Activated CD8-positive, alpha-beta T cell treated with anti-CD3 and anti-CD28 coated beads for 36 hours (primary cell): ENCODE data around the gene CCDC110. TPM values are rescaled to one million over a fixed set of nuclear protein-coding genes. Genes with fewer than 3 reads are reported as not detected.

ENCODE experiments used
- ATAC-seq: fragments of 200-7000 bp; cut with Tn5 transposase; one replicate; pipeline ENCODE4 v1.10.0; 2021; ENCODE audit warnings: mild to moderate bottlenecking, moderate library complexity
- CTCF ChIA-PET: fragments of 350-600 bp; sonication (Branson Sonifier 250); formaldehyde crosslinking; loops from one replicate; lab custom pipeline; 2021; ENCODE audit warnings: antibody characterized with exemption; lab: Charles Lee
- POLR2A ChIA-PET: fragments of 350-600 bp; sonication (Branson Sonifier 250); formaldehyde crosslinking; loops from one replicate; lab custom pipeline; 2021; ENCODE audit warnings: antibody characterized with exemption; lab: Charles Lee
- DNase-seq: peaks from one replicate; pipeline ENCODE4 v3.0.0-alpha.2; 2020
- H3K27ac Mint-ChIP-seq: one replicate; pipeline ENCODE4 v1.8.0; 2021; ENCODE audit warnings: mild to moderate bottlenecking, mixed read lengths
- H3K27me3 Mint-ChIP-seq: one replicate; pipeline ENCODE4 v1.8.0; 2021; ENCODE audit warnings: mixed read lengths
- H3K36me3 Mint-ChIP-seq: one replicate; pipeline ENCODE4 v1.8.0; 2021; ENCODE audit warnings: low read depth, mixed read lengths
- H3K4me1 Mint-ChIP-seq: one replicate; pipeline ENCODE4 v1.8.0; 2021; ENCODE audit warnings: low read depth, mixed read lengths
- H3K4me3 Mint-ChIP-seq: one replicate; pipeline ENCODE4 v1.8.0; 2021; ENCODE audit warnings: mild to moderate bottlenecking, moderate library complexity, mixed read lengths
- H3K9me3 Mint-ChIP-seq: one replicate; pipeline ENCODE4 v1.8.0; 2021; ENCODE audit warnings: mixed read lengths
- intact Hi-C: fragments of 100-400 bp; cut with micrococcal nuclease; formaldehyde crosslinking; loops from one replicate; pipeline ENCODE4 v1.10.0; 2022
- total RNA-seq, 2 experiments: library from RNA; stranded (reverse); gene quantifications; one replicate each; pipeline ENCODE4 v1.2.3, GENCODE V29; 2021
- TF ChIP-seq, protein P1 (sequence below): fragments of 200-600 bp; IDR thresholded peaks from one replicate; pipeline ENCODE4 v1.8.0; 2022; ENCODE audit warnings: antibody characterized with exemption, mild to moderate bottlenecking

The CCDC110 gene
- total RNA-seq, 2 experiments from 2014 or later = 0.45 to 0.81 TPM

DNA sequence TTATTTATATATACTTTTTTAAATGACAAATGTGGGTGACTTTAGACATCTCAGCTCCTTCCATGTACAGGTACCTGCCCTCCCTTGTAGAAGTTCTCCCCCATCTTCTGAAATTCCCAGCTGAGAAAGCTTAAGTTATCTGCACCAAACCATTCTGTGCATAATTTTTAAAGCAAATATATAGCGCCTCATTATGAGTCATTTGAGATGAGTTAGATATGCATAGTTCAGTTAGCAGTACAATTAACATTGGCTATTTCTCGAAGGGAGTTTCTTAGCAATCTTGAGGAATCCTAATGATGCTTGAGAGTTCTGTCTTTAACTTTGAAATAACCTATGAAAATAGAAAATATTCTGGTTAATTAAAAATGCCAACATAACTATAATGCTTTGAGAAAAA, 26.3 kb downstream of the CCDC110 start:
- no peaks in the 10 kb centered on the region for H3K9me3 Mint-ChIP-seq
- intact Hi-C loops = no loop called here
- ChIA-PET CTCF (interaction anchor here (1.2 kb wide), 1 partner anchor 153 kb away, joined by 4 read pairs; no protein-coding TSS in a partner anchor), POLR2A (no interaction called here)
- H3K4me1 Mint-ChIP-seq = no peaks in the 10 kb centered on the region
- TF ChIP-seq, protein P1, sequence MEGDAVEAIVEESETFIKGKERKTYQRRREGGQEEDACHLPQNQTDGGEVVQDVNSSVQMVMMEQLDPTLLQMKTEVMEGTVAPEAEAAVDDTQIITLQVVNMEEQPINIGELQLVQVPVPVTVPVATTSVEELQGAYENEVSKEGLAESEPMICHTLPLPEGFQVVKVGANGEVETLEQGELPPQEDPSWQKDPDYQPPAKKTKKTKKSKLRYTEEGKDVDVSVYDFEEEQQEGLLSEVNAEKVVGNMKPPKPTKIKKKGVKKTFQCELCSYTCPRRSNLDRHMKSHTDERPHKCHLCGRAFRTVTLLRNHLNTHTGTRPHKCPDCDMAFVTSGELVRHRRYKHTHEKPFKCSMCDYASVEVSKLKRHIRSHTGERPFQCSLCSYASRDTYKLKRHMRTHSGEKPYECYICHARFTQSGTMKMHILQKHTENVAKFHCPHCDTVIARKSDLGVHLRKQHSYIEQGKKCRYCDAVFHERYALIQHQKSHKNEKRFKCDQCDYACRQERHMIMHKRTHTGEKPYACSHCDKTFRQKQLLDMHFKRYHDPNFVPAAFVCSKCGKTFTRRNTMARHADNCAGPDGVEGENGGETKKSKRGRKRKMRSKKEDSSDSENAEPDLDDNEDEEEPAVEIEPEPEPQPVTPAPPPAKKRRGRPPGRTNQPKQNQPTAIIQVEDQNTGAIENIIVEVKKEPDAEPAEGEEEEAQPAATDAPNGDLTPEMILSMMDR = no peak
- H3K36me3 Mint-ChIP-seq = no peaks in the 10 kb centered on the region
- H3K27me3 Mint-ChIP-seq = peaks cover 1% of the 10 kb centered on the region
- no peak for ATAC-seq
- DNase-seq = no peak
- no peak overlapping the region for H3K4me3 Mint-ChIP-seq
- no peak overlapping the region for H3K27ac Mint-ChIP-seq

DNA sequence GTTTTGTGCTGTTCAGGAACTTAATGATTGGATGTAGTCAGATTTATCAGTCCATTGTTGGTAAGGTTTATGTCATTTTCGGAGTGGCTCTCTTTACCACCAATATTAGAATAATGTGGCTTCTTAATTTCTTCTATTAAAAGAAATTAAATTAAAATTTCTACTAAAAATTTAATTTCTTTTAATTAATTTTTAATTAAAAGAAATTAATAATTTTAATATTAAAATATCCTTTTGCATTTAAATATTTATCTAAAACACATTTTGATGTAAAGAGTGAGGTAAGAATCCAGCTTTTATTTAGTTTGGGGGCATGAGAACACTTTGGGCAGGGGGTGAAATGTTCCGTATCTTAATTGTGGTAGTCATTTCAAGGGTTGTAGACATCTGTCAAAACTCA, 30.1 kb downstream of the CCDC110 start:
- CTCF ChIA-PET = no interaction called here
- no peak overlapping the region for H3K27ac Mint-ChIP-seq

DNA sequence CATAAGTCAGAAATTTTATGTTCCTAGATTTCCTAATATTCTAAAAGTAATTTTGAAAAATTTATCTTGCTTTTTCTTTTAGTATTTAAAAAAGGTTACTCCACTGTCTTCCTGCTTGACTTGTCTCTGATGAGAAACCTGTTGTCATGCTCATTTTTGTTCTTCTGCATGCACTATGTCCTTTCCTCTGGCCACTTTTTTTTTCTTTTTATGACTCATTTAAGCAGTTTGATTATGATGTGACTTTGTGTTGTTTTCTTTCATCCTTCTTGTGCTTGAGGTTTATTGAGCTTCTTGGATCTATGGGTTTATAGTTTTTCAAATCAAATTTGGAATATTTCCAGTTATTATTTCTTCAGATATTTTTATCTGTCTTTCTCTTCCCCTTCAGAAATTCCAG, 33.7 kb downstream of the CCDC110 start:
- no peak for DNase-seq
- Mint-ChIP-seq H3K36me3 (no peaks in the 10 kb centered on the region), H3K4me1 (no peaks in the 10 kb centered on the region), H3K27ac (no peak overlapping the region), H3K27me3 (peaks cover 1% of the 10 kb centered on the region), H3K9me3 (no peaks in the 10 kb centered on the region), H3K4me3 (no peak overlapping the region)
- CTCF ChIA-PET = no interaction called here
- ATAC-seq = no peak
- TF ChIP-seq, protein P1 = no peak
- intact Hi-C loops = no loop called here
- POLR2A ChIA-PET = no interaction called here

More for the DNA sequence above, 30.1 kb downstream of the CCDC110 start:
- TF ChIP-seq, protein P1 = no peak
- H3K4me1 Mint-ChIP-seq = no peaks in the 10 kb centered on the region
- DNase-seq (no peak), ATAC-seq (no peak)
- no peak overlapping the region for H3K4me3 Mint-ChIP-seq
- no peaks in the 10 kb centered on the region for H3K9me3 Mint-ChIP-seq
- POLR2A ChIA-PET = no interaction called here
- H3K27me3 Mint-ChIP-seq = peaks cover 1% of the 10 kb centered on the region
- intact Hi-C loops = no loop called here
- no peaks in the 10 kb centered on the region for H3K36me3 Mint-ChIP-seq

DNA sequence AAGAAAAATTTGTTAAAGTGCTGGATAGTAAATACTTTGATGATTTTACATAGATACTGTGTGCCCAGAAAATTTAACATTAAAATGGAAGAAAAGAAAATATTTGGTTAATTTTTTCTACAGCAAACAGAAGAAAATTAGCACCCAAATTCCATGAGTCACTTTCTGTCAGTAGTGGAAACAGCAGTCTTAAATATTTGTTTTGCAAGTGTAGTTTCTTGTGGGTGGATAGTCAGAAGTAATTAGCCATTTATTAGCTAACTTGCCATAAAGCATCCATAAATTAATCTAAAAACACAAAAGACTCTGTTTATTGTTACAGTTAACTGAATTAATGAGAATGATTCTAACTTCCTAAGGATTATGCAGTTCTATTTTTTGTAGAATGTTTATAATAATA, 36.1 kb downstream of the CCDC110 start:
- TF ChIP-seq, protein P1 = no peak
- intact Hi-C loops = no loop called here
- H3K27me3 Mint-ChIP-seq = peaks cover 3% of the 10 kb centered on the region
- POLR2A ChIA-PET = no interaction called here
- H3K4me1 Mint-ChIP-seq = no peaks in the 10 kb centered on the region
- ATAC-seq (no peak), DNase-seq (no peak)
- CTCF ChIA-PET = interaction anchor here (1.4 kb wide), 1 partner anchor 9 kb away, joined by 3 read pairs; the partner anchor contains the start of gene UFSP2
- no peak overlapping the region for H3K4me3 Mint-ChIP-seq
- no peaks in the 10 kb centered on the region for H3K36me3 Mint-ChIP-seq
- no peaks in the 10 kb centered on the region for H3K9me3 Mint-ChIP-seq
- no peak overlapping the region for H3K27ac Mint-ChIP-seq

DNA sequence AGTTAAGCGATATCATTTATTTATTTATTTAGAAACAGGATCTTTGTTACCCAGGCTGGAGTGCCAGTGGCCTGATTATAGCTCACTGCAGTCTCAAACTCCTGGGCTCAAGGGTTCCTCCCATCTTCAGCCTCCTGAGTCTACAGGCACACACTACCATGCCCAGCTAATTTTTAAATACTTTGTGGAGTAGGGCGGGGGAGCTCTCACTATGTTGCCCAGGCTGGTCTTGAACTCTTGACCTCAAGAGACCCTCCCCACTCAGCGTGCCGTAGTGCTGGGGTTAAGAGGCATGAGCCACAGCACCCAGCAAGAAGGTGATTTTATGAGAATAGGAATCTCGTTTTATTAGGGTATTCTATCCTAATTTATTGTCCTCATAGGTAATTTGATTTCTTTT, 41.9 kb downstream of the CCDC110 start:
- peaks cover 5% of the 10 kb centered on the region for H3K27me3 Mint-ChIP-seq
- no peaks in the 10 kb centered on the region for H3K9me3 Mint-ChIP-seq
- ChIA-PET POLR2A (no interaction called here), CTCF (interaction anchor here (0.8 kb wide), 1 partner anchor 9 kb away, joined by 3 read pairs; no protein-coding TSS in a partner anchor)
- H3K4me3 Mint-ChIP-seq = no peak overlapping the region
- H3K27ac Mint-ChIP-seq = no peak overlapping the region
- H3K36me3 Mint-ChIP-seq = peaks cover 3% of the 10 kb centered on the region
- TF ChIP-seq, protein P1 = no peak
- DNase-seq (no peak), ATAC-seq (no peak)
- intact Hi-C loops = no loop called here
- H3K4me1 Mint-ChIP-seq = peaks cover 12% of the 10 kb centered on the region
